ENCODE measurements around the gene HEMK1. TPM values are rescaled to one million over a fixed set of nuclear protein-coding genes. Genes with fewer than 3 reads are reported as not detected.
A peak's percentile ranks its signal among the peaks of the same experiment; 100 is the strongest.

Gene HEMK1
- total RNA-seq, 4 donors from 2014 or later = 4.8 to 8.3 (median 6.7) TPM

- no peak for TF ChIP-seq CTCF (IDR thresholded peaks at IDR 0.05)
- ATAC-seq (ENCODE audit: low FRiP score) (peak; percentile 69), DNase-seq (ENCODE audit: low spot score) (peak; percentile 73)
Observed at GRCh38 chr3:50616770-50617095, 47.4 kb downstream of the HEMK1 start.

GRCh38 chr3:50617096-50617791, 47.9 kb downstream of the HEMK1 start, which contains the start of gene MAPKAPK3:
MAPKAPK3 (plus strand) TSS chr3:50617151; CDS start chr3:50617566, 415 bp downstream.
- ATAC-seq (ENCODE audit: low FRiP score) (peak; percentile 12), DNase-seq (ENCODE audit: low spot score) (no peak)
- no peak for TF ChIP-seq CTCF (IDR thresholded peaks at IDR 0.05)

- ATAC-seq (ENCODE audit: low FRiP score) = no peak
- DNase-seq (ENCODE audit: low spot score) = no peak
- no peak for TF ChIP-seq CTCF (IDR thresholded peaks at IDR 0.05)
Observed at GRCh38 chr3:50617911-50618481, 48.7 kb downstream of the HEMK1 start.

GRCh38 chr3:50620420-50620819, 51.1 kb downstream of the HEMK1 start:
- TF ChIP-seq CTCF (IDR thresholded peaks at IDR 0.05) = no peak
- ATAC-seq (ENCODE audit: low FRiP score) (no peak), DNase-seq (ENCODE audit: low spot score) (no peak)

GRCh38 chr3:50620820-50621219, 51.5 kb downstream of the HEMK1 start:
- DNase-seq (ENCODE audit: low spot score) (no peak), ATAC-seq (ENCODE audit: low FRiP score) (no peak)
- TF ChIP-seq CTCF (IDR thresholded peaks at IDR 0.05) = no peak

- TF ChIP-seq CTCF (IDR thresholded peaks at IDR 0.05) = no peak
- no peak for ATAC-seq (ENCODE audit: low FRiP score)
- no peak for DNase-seq (ENCODE audit: low spot score)
Observed at GRCh38 chr3:50622881-50623280, 53.6 kb downstream of the HEMK1 start.

All from omental fat pad (tissue), 4 donors.